ENCODE results near the gene PPP2R1B. TPM values are rescaled to one million over a fixed set of nuclear protein-coding genes. Genes with fewer than 3 reads are reported as not detected.
"Not testable (repeated sequence)": the region's sequence is repeated elsewhere in the genome, so short reads cannot be mapped to it uniquely, and the experiment has no call there.

PPP2R1B gene
- total RNA-seq, 1 donor from 2014 or later, result 42.4 TPM

DNA sequence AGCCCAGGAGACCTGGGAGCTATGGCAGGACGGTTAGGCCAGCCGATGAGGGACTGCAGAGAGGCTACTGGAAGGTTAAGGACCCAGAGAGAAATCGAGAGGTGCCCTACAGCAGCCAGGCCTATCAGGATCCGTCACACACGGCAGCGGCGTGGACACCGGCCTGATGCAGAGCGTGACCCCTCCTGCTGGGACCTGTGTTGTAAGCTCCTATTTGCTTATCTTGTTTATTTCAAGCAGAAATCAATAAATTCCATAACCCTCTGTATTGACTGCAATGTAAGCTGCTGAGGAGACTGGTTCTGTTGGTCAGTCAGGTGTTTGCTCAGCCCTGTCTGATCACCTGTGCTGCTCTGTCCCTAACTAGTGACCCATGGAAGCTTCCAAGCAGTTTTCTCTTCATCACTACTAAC is 39.9 kb downstream of the PPP2R1B start:
- DNase-seq (ENCODE audit: low spot score), result peak; percentile 77

DNA sequence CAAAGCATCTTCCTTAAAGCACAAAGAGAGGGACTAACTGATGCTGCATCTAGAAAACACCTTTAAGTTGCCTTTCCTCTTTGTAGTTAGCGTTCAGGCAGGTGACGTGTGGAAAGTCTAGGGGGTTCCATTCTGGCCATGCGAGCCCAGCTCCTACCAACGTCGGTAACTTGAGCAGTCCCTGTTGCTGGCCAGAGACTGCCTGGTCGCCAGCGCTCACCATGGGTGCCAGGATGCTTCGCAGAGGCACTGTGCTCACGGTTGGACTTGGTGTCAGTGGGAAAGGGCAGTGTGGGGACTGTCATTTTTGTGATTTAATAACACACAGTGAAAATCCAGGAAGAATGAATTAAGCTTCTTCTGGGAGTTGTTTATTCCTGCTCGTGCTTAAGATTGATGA is 40.6 kb downstream of the PPP2R1B start:
- DNase-seq (ENCODE audit: low spot score), result no peak

DNA sequence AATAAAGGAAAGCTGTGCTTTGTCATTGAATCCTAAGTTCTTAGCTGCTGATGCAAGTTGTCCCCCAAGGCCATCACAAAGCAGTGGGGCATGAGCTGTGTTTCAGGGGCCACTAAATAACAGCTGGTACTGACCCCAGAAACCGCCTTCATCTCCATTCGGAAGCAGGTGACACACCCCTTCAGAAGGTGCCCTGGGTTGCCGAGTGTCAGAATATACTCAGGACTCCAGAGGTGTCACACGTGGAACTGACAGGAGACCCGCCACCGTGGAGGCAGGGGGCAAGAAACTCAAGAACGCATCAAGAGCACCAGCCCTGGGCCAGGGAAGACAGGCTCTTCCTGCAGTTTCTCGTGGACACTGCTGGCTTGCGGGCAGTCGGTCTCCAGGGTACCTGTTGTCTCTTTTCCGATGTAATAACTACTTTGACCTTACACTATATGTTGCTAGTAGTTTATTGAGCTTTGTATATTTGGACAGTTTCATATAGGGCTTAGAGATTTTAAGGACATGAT is 41.5 kb downstream of the PPP2R1B start:
- DNase-seq (ENCODE audit: low spot score), result no peak

DNA sequence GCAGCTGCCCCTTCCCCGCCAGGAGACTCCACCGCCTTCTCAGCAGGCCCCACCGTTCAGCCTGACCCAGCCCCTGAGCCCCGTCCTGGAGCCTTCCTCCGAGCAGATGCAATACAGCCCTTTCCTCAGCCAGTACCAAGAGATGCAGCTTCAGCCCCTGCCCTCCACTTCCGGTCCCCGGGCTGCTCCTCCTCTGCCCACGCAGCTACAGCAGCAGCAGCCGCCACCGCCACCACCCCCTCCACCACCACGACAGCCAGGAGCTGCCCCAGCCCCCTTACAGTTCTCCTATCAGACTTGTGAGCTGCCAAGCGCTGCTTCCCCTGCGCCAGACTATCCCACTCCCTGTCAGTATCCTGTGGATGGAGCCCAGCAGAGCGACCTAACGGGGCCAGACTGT is 42.6 kb downstream of the PPP2R1B start:
- no peak for DNase-seq (ENCODE audit: low spot score)

DNA sequence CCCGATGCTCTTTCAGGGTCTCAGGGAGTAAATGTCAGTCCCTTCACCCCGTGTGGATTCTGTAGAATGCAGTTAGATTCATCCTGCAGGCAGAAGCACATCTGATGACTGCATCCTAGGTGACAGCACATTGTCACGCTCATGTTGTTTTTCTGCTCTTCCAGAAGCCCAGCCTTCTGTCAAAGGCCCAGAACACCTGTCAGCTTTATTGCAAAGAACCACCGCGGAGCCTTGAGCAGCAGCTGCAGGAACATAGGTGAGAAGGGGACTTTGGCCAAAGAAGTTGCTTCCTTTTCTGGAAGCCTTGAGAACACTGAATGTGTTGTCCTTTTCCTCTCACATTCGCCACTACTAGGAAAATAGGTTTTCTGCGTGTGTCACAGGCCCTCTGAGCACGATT is 43.7 kb downstream of the PPP2R1B start:
- DNase-seq (ENCODE audit: low spot score), result no peak

DNA sequence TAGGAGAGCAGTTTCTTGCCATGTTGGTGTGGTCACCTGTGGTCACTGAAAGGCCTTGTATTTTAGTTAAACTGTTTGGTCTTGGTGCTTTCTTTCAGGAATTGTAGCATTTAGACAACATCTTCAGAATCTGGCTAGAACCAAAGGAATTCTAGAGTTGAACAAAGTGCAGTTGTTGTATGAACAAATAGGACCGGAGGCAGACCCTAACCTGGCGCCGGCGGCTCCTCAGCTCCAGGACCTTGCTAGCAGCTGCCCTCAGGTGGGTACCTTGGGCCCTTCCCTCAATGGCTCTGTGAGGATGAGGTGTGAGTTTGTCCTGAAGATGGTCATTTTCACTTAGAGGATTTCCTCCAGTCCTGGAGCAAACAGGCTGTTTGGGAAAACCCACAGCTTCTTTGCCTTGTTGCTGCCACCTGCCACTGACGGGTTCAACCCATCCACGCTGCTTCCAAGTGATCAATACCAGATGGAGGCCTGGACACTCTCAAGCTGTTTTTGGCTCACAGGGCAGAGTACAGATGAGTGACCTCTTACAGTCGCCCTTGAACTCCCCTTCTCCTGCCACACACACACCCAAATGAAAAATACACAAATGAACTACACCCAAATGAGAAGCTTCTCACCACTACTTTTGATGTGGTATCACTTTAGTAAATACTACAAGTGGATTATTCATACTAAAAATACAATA is 45.2 kb downstream of the PPP2R1B start:
- no peak for DNase-seq (ENCODE audit: low spot score)

DNA sequence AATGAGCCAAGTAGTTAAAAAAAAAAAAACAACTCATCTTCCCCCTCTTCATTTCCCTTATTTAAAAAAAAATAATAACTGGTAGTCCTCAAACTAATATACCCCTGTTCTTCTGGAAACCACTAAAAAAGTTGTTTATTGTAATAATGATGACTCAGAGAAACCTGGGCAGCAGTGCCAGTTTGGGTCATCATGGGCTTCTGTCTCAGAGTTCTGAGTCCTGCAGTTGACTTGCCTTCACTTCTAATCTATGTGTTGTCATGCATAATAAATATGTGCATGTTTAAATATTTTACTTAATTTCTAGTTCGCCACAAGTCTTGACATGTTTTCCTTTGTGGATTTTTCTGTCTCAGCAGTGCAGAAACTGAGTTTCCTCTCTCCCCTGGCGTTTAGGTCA is 46.8 kb downstream of the PPP2R1B start:
- no peak for DNase-seq (ENCODE audit: low spot score)

DNA sequence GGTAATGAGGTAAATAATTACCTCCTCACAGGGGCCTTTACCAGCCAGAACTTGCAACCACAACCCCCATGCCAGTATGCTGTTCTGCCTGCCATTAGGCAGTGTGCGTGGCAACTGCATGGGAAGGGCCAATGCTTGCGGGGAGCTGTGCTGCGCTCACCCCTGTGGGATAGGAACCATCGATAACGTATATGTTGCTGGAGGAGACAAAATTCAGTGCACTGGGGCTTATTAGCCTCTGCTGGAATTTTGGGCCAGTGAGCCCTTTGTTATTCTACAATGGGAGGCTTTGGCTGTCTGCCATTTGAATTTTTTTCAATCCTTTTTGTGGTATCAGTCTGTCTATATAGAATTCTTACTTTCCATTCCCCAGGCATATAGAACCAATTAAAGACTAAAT is 47.3 kb downstream of the PPP2R1B start:
- DNase-seq (ENCODE audit: low spot score), result no peak

DNA sequence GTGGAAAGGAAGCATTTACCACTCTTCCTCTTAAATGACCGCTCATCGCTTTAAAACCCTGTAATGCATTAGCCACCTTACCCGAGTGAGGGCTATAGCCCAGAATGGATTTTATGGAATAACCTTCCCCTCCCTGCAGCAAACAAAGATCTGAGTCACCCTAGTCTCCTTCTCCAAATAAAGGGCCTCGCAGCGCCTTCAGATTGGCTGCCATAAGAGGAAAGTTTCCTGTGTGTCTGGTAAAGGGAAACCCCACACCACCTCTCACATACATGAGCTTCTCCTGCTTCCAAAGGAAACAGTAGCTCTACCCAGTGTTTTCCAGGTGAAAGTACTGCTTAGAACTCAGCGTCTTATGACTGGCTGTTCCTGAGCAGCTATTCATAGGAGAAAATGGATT is 47.8 kb downstream of the PPP2R1B start:
- no peak for DNase-seq (ENCODE audit: low spot score)

DNA sequence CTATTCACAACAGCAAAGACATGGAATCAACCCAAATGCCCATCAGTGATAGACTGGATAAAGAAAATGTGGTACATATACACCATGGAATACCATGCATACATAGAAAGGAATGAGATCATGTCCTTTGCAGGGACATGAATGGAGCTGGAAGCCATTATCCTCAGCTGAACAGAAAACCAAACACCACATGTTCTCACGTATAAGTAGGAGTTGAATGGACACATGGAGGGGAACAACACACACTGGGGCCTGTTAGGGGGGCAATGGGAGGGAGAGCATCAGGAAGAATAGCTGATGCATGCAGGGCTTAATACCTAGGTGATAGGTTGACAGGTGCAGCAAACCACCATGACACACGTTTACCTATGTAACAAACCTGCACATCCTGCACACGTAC is 48.5 kb downstream of the PPP2R1B start:
- not testable (repeated sequence) for DNase-seq (ENCODE audit: low spot score)

DNA sequence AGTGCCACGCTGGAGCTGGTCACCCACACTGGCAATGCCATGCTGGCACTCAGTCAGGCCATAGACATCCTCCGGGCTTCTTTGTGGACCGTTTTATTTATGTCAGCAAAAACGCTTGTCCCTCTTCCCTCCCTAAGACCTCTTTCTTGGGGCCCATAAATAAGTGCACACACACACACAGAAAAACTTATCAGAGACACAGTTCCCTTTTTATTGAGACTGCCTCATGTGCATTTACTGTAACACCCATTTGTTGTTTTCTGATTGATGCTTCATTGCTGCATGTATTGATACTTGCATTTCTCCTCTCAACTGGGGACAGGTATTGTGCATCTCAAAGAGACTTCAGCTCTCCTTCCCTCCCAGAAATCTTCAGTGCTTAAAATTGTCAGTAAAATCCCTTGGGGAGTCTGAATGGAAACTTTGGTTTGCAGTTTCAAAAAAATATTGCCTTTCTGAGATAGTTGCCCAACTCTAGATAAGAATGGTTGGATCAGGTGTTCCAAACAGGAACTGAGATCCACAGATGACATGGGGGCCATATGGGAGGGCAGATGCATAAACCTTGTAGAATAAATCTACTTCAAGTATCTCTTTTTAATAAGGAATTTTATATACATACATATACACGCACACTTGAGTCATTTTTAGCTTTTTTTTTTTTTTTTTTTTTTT is 50.9 kb downstream of the PPP2R1B start:
- DNase-seq (ENCODE audit: low spot score), result no peak

DNA sequence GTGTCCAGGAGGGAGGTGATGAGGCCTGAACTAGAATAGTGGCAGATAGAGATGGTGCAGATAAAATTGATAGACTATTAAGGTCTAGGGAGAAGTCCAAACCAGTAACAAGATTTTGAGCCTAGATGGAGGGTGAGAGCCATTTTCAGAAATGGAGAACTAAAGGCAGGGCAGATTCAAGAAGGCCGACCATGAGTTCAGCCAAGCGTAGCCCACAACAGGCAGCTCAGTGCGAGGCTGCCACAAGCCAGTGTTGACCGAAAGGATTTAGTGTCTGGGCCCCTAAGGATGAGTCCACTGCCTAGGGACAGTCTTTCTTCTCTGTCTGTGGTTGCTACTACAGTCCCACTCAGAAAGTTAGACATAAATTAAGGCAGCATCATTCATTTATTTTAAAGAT is 51.7 kb downstream of the PPP2R1B start:
- no peak for DNase-seq (ENCODE audit: low spot score)

DNA sequence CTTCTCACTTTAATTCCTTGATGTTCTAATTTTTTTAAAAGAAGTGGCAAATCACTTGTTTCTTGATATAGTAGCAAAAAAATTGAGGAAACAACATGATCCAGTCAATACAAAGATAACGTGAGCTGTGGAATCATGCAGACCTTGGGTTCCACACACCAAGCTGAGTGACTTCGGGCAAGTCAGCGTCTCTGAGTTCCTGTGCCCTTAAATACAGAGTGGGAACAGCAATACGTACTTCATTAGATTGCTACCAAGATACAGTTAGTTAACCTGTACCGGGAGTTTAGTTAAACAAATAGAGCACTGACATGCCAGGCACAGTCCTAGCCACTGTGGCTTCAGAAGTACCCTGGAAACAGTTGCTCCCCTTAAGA is 58.5 kb downstream of the PPP2R1B start:
- no peak for DNase-seq (ENCODE audit: low spot score)

DNA sequence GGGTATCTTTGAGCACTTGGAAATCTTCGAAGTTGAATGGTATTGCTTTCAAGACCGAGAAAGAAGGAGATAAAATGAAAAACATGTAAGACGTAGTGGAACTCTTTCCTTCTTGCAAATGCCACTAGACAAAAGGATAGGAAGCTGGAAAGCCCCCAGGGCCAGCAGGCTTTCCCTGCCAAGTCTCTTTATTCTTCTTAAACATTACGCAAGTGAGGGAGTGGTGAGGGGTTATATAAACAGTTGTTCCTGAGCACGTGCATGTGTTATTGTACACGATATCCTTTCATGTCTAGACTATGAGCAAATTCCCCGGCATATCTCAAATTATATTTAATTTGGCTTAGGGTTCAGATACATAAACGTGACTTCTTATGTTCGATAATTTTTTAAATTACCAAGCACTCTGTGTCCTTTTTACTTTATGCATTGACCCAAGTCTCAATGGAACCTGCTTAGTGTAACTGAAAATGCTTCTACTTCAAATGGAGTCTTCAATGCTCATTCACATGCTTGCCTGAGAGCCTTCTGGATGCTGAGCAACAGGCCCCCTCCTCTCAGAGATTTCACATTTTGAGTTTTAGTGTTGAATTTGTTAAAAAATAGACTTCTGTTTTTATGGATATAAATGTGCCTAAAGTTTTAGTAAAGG is 59.0 kb downstream of the PPP2R1B start:
- peak; percentile 71 for DNase-seq (ENCODE audit: low spot score)

DNA sequence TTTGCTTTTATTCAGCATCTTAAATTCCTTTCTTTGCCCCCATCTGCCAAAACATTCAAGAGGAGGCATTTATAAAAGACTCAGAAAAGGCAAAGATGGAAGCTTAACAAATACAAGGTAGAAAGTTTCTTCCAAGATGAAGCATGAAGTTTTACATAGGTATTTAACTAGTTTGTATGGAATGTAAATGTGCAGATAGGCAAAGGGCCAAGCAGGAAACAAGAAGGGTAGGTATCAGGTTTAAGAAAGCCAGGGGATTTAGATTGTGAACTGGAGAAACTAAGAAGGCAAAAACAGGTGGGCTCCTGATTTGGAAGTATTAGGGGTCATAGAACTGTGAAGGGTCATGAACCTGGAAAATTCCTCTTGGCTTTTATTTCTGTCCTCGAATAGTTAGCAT is 62.6 kb downstream of the PPP2R1B start:
- DNase-seq (ENCODE audit: low spot score), result no peak

DNA sequence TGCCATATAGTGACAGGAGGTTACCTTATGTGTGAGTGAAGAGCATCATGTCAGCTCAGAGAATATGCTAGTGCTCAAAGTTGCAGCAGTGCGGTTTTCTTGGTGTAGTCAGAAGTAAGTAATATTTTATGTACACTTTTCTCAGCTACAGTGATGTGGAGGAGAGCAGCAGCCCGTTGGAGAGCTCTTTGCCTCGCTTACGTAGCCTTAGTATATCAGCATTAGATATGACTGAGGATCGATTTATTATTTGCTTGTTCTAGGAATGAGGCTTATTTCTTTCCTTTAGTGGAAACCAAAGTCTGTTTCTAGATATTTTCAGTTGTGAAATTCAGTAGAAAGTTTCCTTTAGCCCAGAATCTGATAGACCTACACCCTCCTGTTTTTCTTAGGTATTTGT is 63.6 kb downstream of the PPP2R1B start:
- DNase-seq (ENCODE audit: low spot score), result no peak

DNA sequence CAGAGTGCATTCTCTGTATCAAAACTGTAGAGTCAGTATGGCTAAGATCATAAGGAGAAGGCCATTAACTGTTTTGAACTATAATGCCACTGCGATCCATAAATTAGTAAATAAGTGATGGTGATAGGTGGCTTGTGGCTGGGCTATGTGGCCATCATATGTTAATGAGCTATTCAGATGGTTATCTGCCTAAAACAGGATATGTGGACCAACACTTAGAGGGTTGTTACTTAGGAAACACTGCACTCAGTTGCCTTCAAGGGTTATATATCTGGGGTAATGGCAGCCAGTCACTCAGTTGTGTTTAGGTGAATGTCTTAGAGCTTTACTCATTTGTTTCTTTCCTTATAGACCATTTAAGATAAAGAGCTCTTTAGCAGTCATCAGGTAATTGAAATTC is 66.0 kb downstream of the PPP2R1B start:
- no peak for DNase-seq (ENCODE audit: low spot score)

DNA sequence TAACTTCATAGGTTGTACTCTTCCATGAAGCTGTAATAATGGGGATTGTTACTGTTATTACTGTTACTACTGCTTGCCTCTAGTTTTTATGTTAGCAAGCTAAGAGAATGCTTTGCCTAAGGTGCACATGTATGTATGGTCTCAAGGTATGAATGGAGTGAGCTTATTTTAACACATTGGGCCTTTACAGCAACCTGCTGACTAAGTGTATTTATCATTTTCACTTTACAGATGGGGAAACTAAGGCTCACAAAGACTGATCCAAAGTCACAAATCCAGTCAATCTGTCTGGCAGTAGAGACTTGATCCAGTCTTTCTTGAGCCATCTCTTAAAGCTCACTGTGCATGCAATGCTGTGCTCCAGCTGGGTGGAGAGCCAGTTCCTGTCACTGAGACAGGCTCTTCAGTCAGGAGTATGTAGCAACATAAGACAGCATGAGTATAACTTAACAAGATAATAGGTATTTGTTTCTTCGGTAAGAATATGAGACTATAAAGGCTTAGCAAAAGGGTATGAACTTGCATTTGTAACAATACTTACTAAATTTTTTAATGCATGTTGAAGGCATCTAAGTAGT is 66.5 kb downstream of the PPP2R1B start:
- DNase-seq (ENCODE audit: low spot score), result no peak

DNA sequence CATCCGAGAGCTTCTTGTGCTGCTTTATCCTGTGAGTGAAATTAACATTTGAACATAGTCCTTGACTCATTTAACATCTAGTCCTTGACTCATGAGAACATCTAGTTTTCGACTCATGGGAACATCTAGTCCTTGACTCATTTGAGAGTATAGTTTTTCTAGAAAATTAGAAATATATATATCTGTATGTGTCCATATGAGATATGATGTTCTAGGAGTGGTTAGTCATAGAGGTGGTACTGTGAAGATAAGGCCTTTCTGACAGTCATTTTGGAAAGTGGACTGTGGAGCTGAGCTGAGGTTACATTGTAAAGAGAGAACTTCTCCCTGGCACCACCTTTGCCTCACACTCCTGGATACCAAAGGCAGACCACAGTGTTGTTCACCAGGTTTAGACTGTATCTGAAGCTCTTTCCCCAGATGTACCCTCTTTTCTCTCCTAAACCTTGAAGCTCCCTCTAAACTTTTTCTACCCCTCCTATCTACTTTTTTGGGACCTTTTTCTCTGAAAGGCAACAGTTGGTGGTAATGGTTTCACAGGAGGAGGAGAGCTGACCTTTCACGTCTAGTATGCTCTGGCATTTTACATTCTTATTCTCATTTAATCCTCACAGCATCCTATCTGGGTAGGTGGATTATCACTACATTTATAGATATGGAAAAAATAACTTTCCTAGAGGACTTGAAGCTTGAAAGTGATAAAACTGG is 67.2 kb downstream of the PPP2R1B start:
- no peak for DNase-seq (ENCODE audit: low spot score)

DNA sequence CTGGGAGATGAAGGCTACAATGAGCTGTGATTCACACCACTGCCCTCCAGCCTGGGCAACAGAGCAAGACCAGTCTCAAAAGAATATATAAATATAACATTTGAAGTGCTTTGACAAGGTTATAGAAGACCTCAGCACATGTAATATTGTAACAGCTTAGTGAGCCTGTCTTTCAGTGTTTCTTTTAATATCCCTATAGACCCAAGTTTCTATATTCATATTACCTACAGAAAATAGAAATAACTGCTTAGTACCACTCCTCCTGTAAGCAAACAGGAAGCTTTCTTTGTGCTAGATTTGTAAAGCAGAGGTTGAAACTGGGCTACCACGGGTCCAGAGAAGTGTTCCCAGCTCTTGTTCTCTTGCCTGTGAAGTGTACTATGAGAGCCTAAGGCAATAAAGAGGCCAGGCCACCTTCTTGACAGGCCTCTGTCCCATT is 68.2 kb downstream of the PPP2R1B start:
- no peak for DNase-seq (ENCODE audit: low spot score)

DNA sequence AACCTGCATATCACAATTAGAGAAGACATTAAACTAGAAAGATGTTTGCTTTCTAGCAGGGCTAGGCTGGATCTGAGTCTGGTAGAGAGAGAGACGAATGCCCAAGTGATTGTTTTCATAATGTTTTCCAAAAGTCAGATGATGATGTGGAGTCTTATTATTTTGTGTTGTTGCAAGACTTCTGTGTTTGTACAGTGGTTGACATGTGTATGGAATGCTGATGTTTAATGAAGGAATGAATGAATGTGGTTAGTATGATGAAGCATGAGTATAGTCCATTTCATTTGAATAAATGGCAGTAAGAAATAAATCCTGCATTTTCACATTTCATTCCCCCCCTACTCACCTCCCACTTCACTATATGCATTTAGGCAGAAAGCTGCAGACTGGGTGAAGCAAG is 69.6 kb downstream of the PPP2R1B start:
- DNase-seq (ENCODE audit: low spot score), result no peak

DNA sequence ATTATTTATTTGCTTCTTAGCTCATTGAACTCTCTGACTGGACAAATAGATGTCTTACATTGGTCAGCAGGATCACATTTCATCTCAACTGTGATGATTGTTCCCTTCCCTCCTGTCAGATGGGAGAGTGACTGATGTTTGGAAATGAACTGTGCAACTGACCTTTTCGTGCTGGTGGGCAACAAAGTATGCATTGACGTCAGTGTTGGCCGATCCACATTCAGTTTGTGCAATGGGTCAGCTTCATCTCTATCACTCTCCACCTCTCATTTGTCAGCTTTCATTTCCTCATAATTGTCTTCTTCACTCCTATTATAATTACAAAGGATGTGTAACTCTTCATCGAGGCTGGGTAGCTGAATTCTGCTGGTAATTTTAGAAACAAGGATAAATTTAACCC is 71.3 kb downstream of the PPP2R1B start:
- no peak for DNase-seq (ENCODE audit: low spot score)

Data from mucosa of gallbladder (tissue), 1 donor.